Fibroblast of skin of back (primary cell): Measurements from ENCODE around the gene ARFGAP2. TPM values are rescaled to one million over a fixed set of nuclear protein-coding genes. Genes with fewer than 3 reads are reported as not detected.
"Not testable (repeated sequence)": the region's sequence is repeated elsewhere in the genome, so short reads cannot be mapped to it uniquely, and the experiment has no call there.

Source experiments
- DNase-seq: peaks from one replicate; pipeline ENCODE4 v3.0.0-alpha.2; 2013
- polyA plus RNA-seq, 2 experiments: library from polyadenylated mRNA; unstranded; fragments of 120-200 nt; gene quantifications; one replicate each; pipeline ENCODE4 v1.2.1, GENCODE V29; 2013; ENCODE audit not compliant: insufficient read length in 2 of 2

Gene ARFGAP2
- polyA plus RNA-seq (2013, experiment 1 of 2; ENCODE audit: insufficient read length): 41.1 TPM
- polyA plus RNA-seq (2013, experiment 2 of 2; ENCODE audit: insufficient read length): 32.4 TPM

- DNase-seq: peak; percentile 96
Measured at GRCh38 chr11:47176328-47177228, at the start of gene ARFGAP2. ARFGAP2 (minus strand) TSS chr11:47176879; CDS start chr11:47176853, 26 bp downstream.

GRCh38 chr11:47225552-47226400 is 49.1 kb upstream of the ARFGAP2 start:
- DNase-seq: no peak

GRCh38 chr11:47222696-47223095 is 46.0 kb upstream of the ARFGAP2 start:
- DNase-seq: peak; percentile 75

- DNase-seq: peak; percentile 76
Measured at GRCh38 chr11:47220401-47220821, 43.7 kb upstream of the ARFGAP2 start.

- peak; percentile 94 for DNase-seq
Measured at GRCh38 chr11:47216121-47216798, 39.6 kb upstream of the ARFGAP2 start.

GRCh38 chr11:47215366-47215910 is 38.8 kb upstream of the ARFGAP2 start:
- no peak for DNase-seq

GRCh38 chr11:47213950-47214565 is 37.4 kb upstream of the ARFGAP2 start:
- peak; percentile 92 for DNase-seq

GRCh38 chr11:47212938-47213337 is 36.3 kb upstream of the ARFGAP2 start:
- no peak for DNase-seq

DNA sequence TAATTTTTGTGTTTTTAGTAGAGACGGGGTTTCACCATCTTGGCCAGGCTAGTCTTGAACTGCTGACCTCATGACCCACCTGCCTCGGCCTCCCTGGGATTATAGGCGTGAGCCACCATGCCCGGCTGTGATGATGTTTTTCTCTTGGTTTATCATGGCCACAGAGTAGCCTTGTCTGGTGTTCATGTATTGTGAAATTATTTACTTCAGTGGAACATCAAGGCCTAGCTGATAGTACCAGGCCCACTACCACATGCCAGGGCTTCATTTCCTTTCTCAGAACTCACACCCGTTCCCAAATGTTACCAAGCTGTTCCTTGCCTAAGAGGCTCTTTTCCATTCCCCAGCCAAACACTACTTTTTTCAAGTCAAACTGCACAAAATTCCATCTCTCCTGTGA is 31.9 kb upstream of the ARFGAP2 start:
- DNase-seq: no peak

DNA sequence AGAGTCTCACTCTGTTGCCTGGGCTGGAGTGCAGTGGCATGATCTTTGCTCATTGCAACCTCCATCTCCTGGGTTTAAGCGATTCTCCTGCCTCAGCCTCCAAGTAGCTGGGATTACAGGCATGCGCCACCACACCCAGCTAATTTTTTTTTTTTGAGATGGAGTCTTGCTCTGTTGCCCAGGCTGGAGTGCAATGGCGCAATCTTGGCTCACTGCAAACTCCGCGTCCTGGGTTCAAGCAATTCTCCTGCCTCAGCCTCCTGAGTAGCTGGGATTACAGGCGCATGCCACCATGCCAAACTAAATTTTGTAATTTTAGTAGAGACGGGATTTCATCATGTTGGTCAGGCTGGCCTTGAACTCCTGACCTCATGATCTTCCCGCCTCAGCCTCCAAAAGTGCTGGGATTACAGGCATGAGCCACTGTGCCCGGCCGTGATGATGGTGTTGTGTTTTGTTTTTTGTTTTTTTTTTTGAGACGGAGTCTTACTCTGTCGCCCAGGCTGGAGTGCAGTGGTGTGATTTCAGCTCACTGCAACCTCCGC is 31.4 kb upstream of the ARFGAP2 start:
- DNase-seq: not testable (repeated sequence)

DNA sequence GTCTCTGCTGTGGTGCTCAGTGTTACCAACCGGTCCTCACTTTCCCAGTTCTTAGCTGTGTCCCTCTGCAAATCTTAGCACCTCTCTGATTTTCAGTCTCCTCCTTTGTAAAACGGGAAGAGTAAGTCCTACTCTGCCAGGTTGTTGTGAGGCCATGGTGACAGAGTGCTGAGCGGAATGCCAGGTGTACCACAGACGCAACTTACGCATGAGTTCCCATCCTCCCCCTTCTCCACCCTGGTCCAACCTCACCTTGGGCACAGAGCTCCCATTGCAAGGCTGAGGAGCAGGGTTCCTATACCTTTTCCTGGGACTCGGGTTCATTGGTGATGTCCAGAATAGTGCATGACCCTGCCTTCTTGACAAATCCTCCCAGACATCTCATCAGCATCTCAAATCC is 30.8 kb upstream of the ARFGAP2 start:
- DNase-seq: no peak

DNA sequence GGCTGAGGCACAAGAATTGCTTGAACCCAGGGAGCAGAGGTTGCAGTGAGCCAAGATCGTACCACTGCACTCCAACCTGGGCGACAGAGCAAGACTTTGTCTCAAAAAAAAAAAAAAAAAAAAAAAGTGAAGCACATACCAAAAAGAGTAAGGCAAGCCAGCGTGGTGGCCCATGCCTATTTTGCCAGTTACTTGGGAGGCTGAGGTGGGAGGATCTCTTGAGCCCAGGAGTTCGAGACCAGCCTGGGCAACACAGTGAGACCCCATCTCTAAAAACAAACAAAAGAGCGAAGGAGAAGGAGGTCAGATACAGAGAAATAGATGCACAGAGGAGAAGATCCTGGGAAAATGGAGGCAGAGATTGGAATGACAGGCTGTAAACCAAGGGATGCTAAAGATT is 29.9 kb upstream of the ARFGAP2 start:
- DNase-seq: not testable (repeated sequence)

DNA sequence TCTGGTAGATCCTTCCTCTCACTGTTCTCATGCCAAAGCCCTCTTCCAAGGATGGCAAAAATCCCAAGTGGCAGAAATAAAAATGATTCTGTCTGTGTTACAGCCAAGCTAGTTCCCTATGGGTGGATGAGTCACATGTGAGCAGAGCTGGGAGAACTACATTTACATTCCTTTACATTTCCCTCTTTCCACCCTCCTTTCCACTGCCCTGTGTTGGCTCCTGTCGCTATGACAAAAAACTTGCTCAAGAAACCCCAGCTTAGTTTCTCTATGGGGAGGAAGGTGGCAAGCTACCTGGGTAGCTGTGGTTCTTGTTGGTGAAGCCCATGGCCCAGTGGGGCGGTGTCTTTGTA is 27.9 kb upstream of the ARFGAP2 start:
- DNase-seq: peak; percentile 93

- DNase-seq: no peak
Measured at GRCh38 chr11:47202576-47202975, 25.9 kb upstream of the ARFGAP2 start.

GRCh38 chr11:47201015-47201414 is 24.3 kb upstream of the ARFGAP2 start:
- DNase-seq: no peak

GRCh38 chr11:47198161-47198560 is 21.5 kb upstream of the ARFGAP2 start:
- not testable (repeated sequence) for DNase-seq

DNA sequence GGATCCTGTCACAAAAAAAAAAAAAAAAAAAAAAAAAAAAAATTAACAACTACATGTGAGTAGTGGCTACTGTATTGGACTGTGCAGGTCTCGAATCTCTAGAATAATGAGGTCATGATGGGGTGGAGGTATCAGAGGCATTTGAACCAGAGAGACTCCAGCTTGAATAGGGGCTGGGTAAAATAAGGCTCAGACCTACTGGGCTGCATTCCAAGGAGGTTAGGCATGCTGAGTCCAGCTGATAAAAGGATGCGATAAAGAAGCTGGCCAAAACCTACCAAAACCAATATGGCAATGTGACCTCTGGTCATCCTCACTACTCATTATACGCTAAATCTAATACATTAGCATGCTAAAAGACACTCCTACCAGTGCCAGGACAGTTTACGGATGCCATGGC is 15.4 kb upstream of the ARFGAP2 start:
- DNase-seq: peak; percentile 21

GRCh38 chr11:47191137-47191536 is 14.5 kb upstream of the ARFGAP2 start:
- peak; percentile 16 for DNase-seq

GRCh38 chr11:47189100-47189834 is 12.6 kb upstream of the ARFGAP2 start:
- peak; percentile 97 for DNase-seq

DNA sequence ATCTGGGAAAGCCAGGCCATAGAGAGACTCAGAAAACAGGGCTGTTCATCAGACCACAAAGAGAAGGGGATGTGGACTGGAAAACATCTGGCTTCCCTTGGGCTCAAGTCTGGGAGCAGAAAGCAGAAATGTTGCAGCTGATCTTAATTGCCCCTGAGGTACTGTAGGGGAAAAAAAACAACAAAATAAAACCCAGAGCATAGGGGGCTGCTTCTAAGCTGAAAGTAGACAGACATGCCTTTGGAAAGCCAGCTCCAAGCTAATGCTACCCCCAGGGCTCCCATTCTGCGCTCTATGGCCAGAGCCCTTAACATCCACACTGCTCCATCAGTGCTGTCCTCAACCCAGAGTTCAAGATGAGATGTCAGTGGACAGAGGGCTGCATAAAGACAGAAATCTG is 11.6 kb upstream of the ARFGAP2 start:
- no peak for DNase-seq

DNA sequence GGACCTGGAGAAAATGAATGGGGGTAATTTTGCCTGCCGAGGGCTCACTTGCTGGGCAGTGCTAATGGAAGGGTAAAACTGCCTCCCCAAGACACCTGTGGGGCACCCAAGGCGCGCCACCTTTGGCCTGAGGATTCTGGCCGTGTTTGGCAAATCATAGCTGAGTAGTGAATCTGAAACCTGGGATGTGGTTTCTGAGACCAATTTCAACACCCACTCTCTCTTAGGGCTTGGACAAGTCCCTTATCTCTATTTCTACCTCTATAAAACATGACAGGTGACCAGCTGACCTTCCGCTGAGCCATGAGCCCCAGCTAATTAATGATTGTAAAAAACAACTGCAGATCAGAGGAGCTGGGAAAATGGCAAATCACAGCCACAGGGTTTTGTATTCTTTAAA is 11.0 kb upstream of the ARFGAP2 start:
- no peak for DNase-seq
